ENCODE results near the gene AIFM2. TPM values are rescaled to one million over a fixed set of nuclear protein-coding genes. Genes with fewer than 3 reads are reported as not detected.

The AIFM2 gene
- total and polyA plus RNA-seq, 10 donors = 4.3 to 9.4 (median 7.4) TPM

GRCh38 chr10:70139151-70139996, 6.7 kb upstream of the AIFM2 start:
- peak; percentile 33 for DNase-seq
- no peak for TF ChIP-seq CTCF (IDR thresholded peaks at IDR 0.05 in 8 of 11, conservative IDR thresholded peaks at IDR 0.05 in 3 of 11)
- no peak for TF ChIP-seq POLR2A (IDR thresholded peaks at IDR 0.05)
- TF ChIP-seq POLR2AphosphoS5 (IDR thresholded peaks at IDR 0.05) = no peak
- WGBS, 5 donors = 90 to 97% (median 95%) methylated on average over 10 to 11 of the region's 11 CpGs
- H3K4me3 ChIP-seq = no peak overlapping the region
- H3K9me3 ChIP-seq = no peaks in the 10 kb centered on the region
- H3K36me3 ChIP-seq = peaks cover 0 to 43% (median 8%) of the 10 kb centered on the region in 6 donors
- H3K27ac ChIP-seq = no peak overlapping the region
- H3K4me1 ChIP-seq = peaks cover 0 to 17% (median 7%) of the 10 kb centered on the region in 6 donors
- H3K27me3 ChIP-seq (replicated peaks in 1 of 7) = no peaks in the 10 kb centered on the region
- intact Hi-C loops (cut with DNase I; ENCODE audit: low total_unique reads) = no loop called here

GRCh38 chr10:70137927-70138883, 5.6 kb upstream of the AIFM2 start:
- Histone ChIP-seq H3K27ac (no peak overlapping the region), H3K4me3 (no peak overlapping the region), H3K9me3 (no peaks in the 10 kb centered on the region), H3K4me1 (peaks cover 0 to 15% (median 6%) of the 10 kb centered on the region in 6 donors), H3K27me3 (replicated peaks in 1 of 7) (no peaks in the 10 kb centered on the region), H3K36me3 (peaks cover 0 to 38% (median 8%) of the 10 kb centered on the region in 6 donors)
- 91 to 95% (median 94%) methylated on average over 13 to 14 of the region's 14 CpGs for WGBS, 5 donors
- intact Hi-C loops (cut with DNase I; ENCODE audit: low total_unique reads) = no loop called here
- TF ChIP-seq CTCF (IDR thresholded peaks at IDR 0.05 in 8 of 11, conservative IDR thresholded peaks at IDR 0.05 in 3 of 11) = no peak
- TF ChIP-seq POLR2A (IDR thresholded peaks at IDR 0.05) = no peak
- no peak for TF ChIP-seq POLR2AphosphoS5 (IDR thresholded peaks at IDR 0.05)
- peak; percentile 47 for DNase-seq

- Histone ChIP-seq H3K27me3 (replicated peaks in 1 of 7) (peaks cover 0 to 6% (median 0%) of the 10 kb centered on the region in 7 donors), H3K27ac (no peak overlapping the region), H3K9me3 (no peaks in the 10 kb centered on the region), H3K4me3 (no peak overlapping the region), H3K36me3 (peaks cover 0 to 33% (median 8%) of the 10 kb centered on the region in 6 donors), H3K4me1 (peaks cover 0 to 20% (median 14%) of the 10 kb centered on the region in 6 donors)
- peak; percentile 33 for DNase-seq
- WGBS, 5 donors = 75 to 92% (median 88%) methylated on average over 9 of the region's 9 CpGs
- intact Hi-C loops (cut with DNase I; ENCODE audit: low total_unique reads) = no loop called here
- TF ChIP-seq POLR2A (IDR thresholded peaks at IDR 0.05) (no peak), CTCF (IDR thresholded peaks at IDR 0.05 in 8 of 11, conservative IDR thresholded peaks at IDR 0.05 in 3 of 11) (no peak)
Observed at GRCh38 chr10:70137135-70137534, 4.5 kb upstream of the AIFM2 start.
